Activated naive CD8-positive, alpha-beta T cell treated with anti-CD3 and anti-CD28 coated beads for 36 hours (primary cell): ENCODE measurements around the gene AK2. TPM values are rescaled to one million over a fixed set of nuclear protein-coding genes. Genes with fewer than 3 reads are reported as not detected.

Source experiments
- DNase-seq: peaks from one replicate; pipeline ENCODE4 v3.0.0; 2021
- H3K27ac Mint-ChIP-seq: one replicate; pipeline ENCODE4 v1.8.0; 2022; ENCODE audit warnings: mild to moderate bottlenecking, moderate library complexity, mixed read lengths
- H3K27me3 Mint-ChIP-seq: one replicate; pipeline ENCODE4 v1.8.0; 2022; ENCODE audit warnings: mild to moderate bottlenecking, mixed read lengths
- H3K36me3 Mint-ChIP-seq: one replicate; pipeline ENCODE4 v1.8.0; 2021; ENCODE audit warnings: mild to moderate bottlenecking, mixed read lengths
- H3K4me1 Mint-ChIP-seq: one replicate; pipeline ENCODE4 v1.8.0; 2021; ENCODE audit warnings: mixed read lengths
- H3K4me3 Mint-ChIP-seq: one replicate; pipeline ENCODE4 v1.8.0; 2022; ENCODE audit warnings: mild to moderate bottlenecking, moderate library complexity, mixed read lengths
- H3K9me3 Mint-ChIP-seq: one replicate; pipeline ENCODE4 v1.8.0; 2022; ENCODE audit warnings: mixed read lengths
- total RNA-seq, 2 experiments: library from RNA; stranded (reverse); gene quantifications; one replicate each; pipeline ENCODE4 v1.2.3, GENCODE V29; 2021

The AK2 gene
- total RNA-seq, 2 experiments from 2014 or later, result 372 to 389 TPM

- no peaks in the 10 kb centered on the region for H3K27me3 Mint-ChIP-seq
- peaks cover 39% of the 10 kb centered on the region for H3K4me1 Mint-ChIP-seq
- DNase-seq, result no peak
- H3K9me3 Mint-ChIP-seq, result no peaks in the 10 kb centered on the region
- H3K36me3 Mint-ChIP-seq, result peaks cover 49% of the 10 kb centered on the region
- H3K27ac Mint-ChIP-seq, result no peak overlapping the region
- H3K4me3 Mint-ChIP-seq, result no peak overlapping the region
These were observed 14.9 kb downstream of the AK2 start for GRCh38 chr1:33021567-33022431.

GRCh38 chr1:33018112-33018511 lies 18.6 kb downstream of the AK2 start:
- H3K27me3 Mint-ChIP-seq, result no peaks in the 10 kb centered on the region
- H3K9me3 Mint-ChIP-seq, result no peaks in the 10 kb centered on the region
- peaks cover 16% of the 10 kb centered on the region for H3K4me1 Mint-ChIP-seq
- no peak for DNase-seq
- H3K4me3 Mint-ChIP-seq, result no peak overlapping the region
- H3K27ac Mint-ChIP-seq, result peak overlapping the region; percentile 64
- H3K36me3 Mint-ChIP-seq, result peaks cover 38% of the 10 kb centered on the region

GRCh38 chr1:33017175-33017574 lies 19.5 kb downstream of the AK2 start:
- Mint-ChIP-seq H3K4me1 (peaks cover 12% of the 10 kb centered on the region), H3K9me3 (no peaks in the 10 kb centered on the region), H3K27me3 (no peaks in the 10 kb centered on the region), H3K36me3 (peaks cover 36% of the 10 kb centered on the region), H3K27ac (no peak overlapping the region), H3K4me3 (no peak overlapping the region)
- DNase-seq, result no peak

GRCh38 chr1:33015216-33015615 lies 21.5 kb downstream of the AK2 start:
- Mint-ChIP-seq H3K9me3 (no peaks in the 10 kb centered on the region), H3K27ac (no peak overlapping the region), H3K36me3 (peaks cover 37% of the 10 kb centered on the region), H3K4me1 (peaks cover 11% of the 10 kb centered on the region), H3K27me3 (no peaks in the 10 kb centered on the region), H3K4me3 (no peak overlapping the region)
- no peak for DNase-seq

GRCh38 chr1:33014464-33015163 lies 22.1 kb downstream of the AK2 start:
- no peaks in the 10 kb centered on the region for H3K27me3 Mint-ChIP-seq
- no peak overlapping the region for H3K4me3 Mint-ChIP-seq
- H3K27ac Mint-ChIP-seq, result no peak overlapping the region
- peaks cover 11% of the 10 kb centered on the region for H3K4me1 Mint-ChIP-seq
- no peaks in the 10 kb centered on the region for H3K9me3 Mint-ChIP-seq
- DNase-seq, result no peak
- H3K36me3 Mint-ChIP-seq, result peaks cover 35% of the 10 kb centered on the region

- Mint-ChIP-seq H3K27ac (no peak overlapping the region), H3K4me3 (no peak overlapping the region), H3K36me3 (peaks cover 28% of the 10 kb centered on the region), H3K9me3 (no peaks in the 10 kb centered on the region), H3K27me3 (no peaks in the 10 kb centered on the region), H3K4me1 (peaks cover 5% of the 10 kb centered on the region)
- no peak for DNase-seq
These were observed 22.9 kb downstream of the AK2 start for GRCh38 chr1:33013791-33014190.

GRCh38 chr1:33012165-33012564 lies 24.5 kb downstream of the AK2 start:
- Mint-ChIP-seq H3K27me3 (no peaks in the 10 kb centered on the region), H3K4me3 (no peak overlapping the region), H3K4me1 (no peaks in the 10 kb centered on the region), H3K36me3 (peaks cover 30% of the 10 kb centered on the region), H3K9me3 (no peaks in the 10 kb centered on the region), H3K27ac (peak overlapping the region; percentile 47)
- no peak for DNase-seq

GRCh38 chr1:33010932-33011731 lies 25.6 kb downstream of the AK2 start:
- peaks cover 36% of the 10 kb centered on the region for H3K36me3 Mint-ChIP-seq
- H3K4me3 Mint-ChIP-seq, result no peak overlapping the region
- peak overlapping the region; percentile 50 for H3K27ac Mint-ChIP-seq
- peaks cover 3% of the 10 kb centered on the region for H3K4me1 Mint-ChIP-seq
- H3K27me3 Mint-ChIP-seq, result no peaks in the 10 kb centered on the region
- no peaks in the 10 kb centered on the region for H3K9me3 Mint-ChIP-seq
- no peak for DNase-seq

- Mint-ChIP-seq H3K4me1 (peaks cover 13% of the 10 kb centered on the region), H3K4me3 (no peak overlapping the region), H3K27ac (no peak overlapping the region)
These were observed 27.1 kb downstream of the AK2 start for GRCh38 chr1:33009561-33009960.

GRCh38 chr1:33008051-33008914 lies 28.4 kb downstream of the AK2 start:
- H3K27ac Mint-ChIP-seq, result no peak overlapping the region
- H3K36me3 Mint-ChIP-seq, result peaks cover 34% of the 10 kb centered on the region

More at GRCh38 chr1:33009561-33009960, 27.1 kb downstream of the AK2 start:
- Mint-ChIP-seq H3K27me3 (no peaks in the 10 kb centered on the region), H3K36me3 (peaks cover 39% of the 10 kb centered on the region), H3K9me3 (no peaks in the 10 kb centered on the region)
- DNase-seq, result no peak

GRCh38 chr1:33007190-33008050 lies 29.3 kb downstream of the AK2 start:
- H3K36me3 Mint-ChIP-seq, result peaks cover 33% of the 10 kb centered on the region
- no peak overlapping the region for H3K4me3 Mint-ChIP-seq
- peaks cover 13% of the 10 kb centered on the region for H3K4me1 Mint-ChIP-seq
- no peak for DNase-seq
- H3K27ac Mint-ChIP-seq, result no peak overlapping the region
- H3K27me3 Mint-ChIP-seq, result no peaks in the 10 kb centered on the region
- H3K9me3 Mint-ChIP-seq, result no peaks in the 10 kb centered on the region

More at GRCh38 chr1:33008051-33008914, 28.4 kb downstream of the AK2 start:
- no peak for DNase-seq
- no peaks in the 10 kb centered on the region for H3K9me3 Mint-ChIP-seq
- H3K27me3 Mint-ChIP-seq, result no peaks in the 10 kb centered on the region
- H3K4me1 Mint-ChIP-seq, result peaks cover 13% of the 10 kb centered on the region
- H3K4me3 Mint-ChIP-seq, result no peak overlapping the region

- no peak for DNase-seq
- Mint-ChIP-seq H3K27me3 (no peaks in the 10 kb centered on the region), H3K9me3 (no peaks in the 10 kb centered on the region), H3K4me3 (no peak overlapping the region), H3K4me1 (peaks cover 13% of the 10 kb centered on the region), H3K36me3 (peaks cover 24% of the 10 kb centered on the region), H3K27ac (no peak overlapping the region)
These were observed 30.8 kb downstream of the AK2 start for GRCh38 chr1:33005838-33006421.

- Mint-ChIP-seq H3K4me1 (peaks cover 13% of the 10 kb centered on the region), H3K27ac (no peak overlapping the region), H3K36me3 (peaks cover 21% of the 10 kb centered on the region), H3K4me3 (no peak overlapping the region), H3K9me3 (no peaks in the 10 kb centered on the region), H3K27me3 (no peaks in the 10 kb centered on the region)
- no peak for DNase-seq
These were observed 31.4 kb downstream of the AK2 start for GRCh38 chr1:33005117-33005837.
